Smooth muscle cell (in vitro differentiated cells): Measurements from ENCODE around the gene PLEKHA7. TPM values are rescaled to one million over a fixed set of nuclear protein-coding genes. Genes with fewer than 3 reads are reported as not detected.

ENCODE experiments used
- DNase-seq: peaks from one replicate; lab custom pipeline; 2025; ENCODE audit not compliant: unreplicated experiment; lab: John Stamatoyannopoulos, UW
- H2AFZ ChIP-seq: fragments of 200-600 bp; sonication (generic); 2 replicates; pipeline ENCODE4 v1.6.0; 2016; ENCODE audit warnings: antibody characterized with exemption, low read depth, mild to moderate bottlenecking
- H3F3A ChIP-seq: fragments of 200-600 bp; sonication (generic); 2 replicates; pipeline ENCODE4 v1.6.0; 2017; ENCODE audit warnings: antibody characterized with exemption, low read depth
- H3K27ac ChIP-seq: fragments of 200-600 bp; sonication (generic); 2 replicates; pipeline ENCODE4 v1.5.1; 2016; ENCODE audit warnings: low read depth, mild to moderate bottlenecking
- H3K27me3 ChIP-seq: fragments of 200-600 bp; sonication (generic); 2 replicates; pipeline ENCODE4 v1.6.1; 2016; ENCODE audit warnings: low read depth, mild to moderate bottlenecking
- H3K36me3 ChIP-seq: fragments of 200-600 bp; sonication (generic); 2 replicates; pipeline ENCODE4 v1.5.1; 2016; ENCODE audit warnings: low read depth
- H3K4me1 ChIP-seq: fragments of 200-600 bp; sonication (generic); 2 replicates; pipeline ENCODE4 v1.5.1; 2016; ENCODE audit warnings: low read depth
- H3K4me2 ChIP-seq: fragments of 200-600 bp; sonication (generic); 2 replicates; pipeline ENCODE4 v1.6.0; 2016; ENCODE audit warnings: mild to moderate bottlenecking
- H3K4me3 ChIP-seq: fragments of 200-600 bp; sonication (generic); 2 replicates; pipeline ENCODE4 v1.5.1; 2016; ENCODE audit warnings: mild to moderate bottlenecking
- H3K79me2 ChIP-seq: fragments of 200-600 bp; sonication (generic); 2 replicates; pipeline ENCODE4 v1.6.0; 2016; ENCODE audit warnings: low read depth, mild to moderate bottlenecking
- H3K9ac ChIP-seq: fragments of 200-600 bp; sonication (generic); 2 replicates; pipeline ENCODE4 v1.6.0; 2016; ENCODE audit warnings: low read depth
- H3K9me3 ChIP-seq: fragments of 200-600 bp; sonication (generic); replicated peaks from 2 replicates; pipeline ENCODE4 v1.5.1; 2016; ENCODE audit warnings: low read depth
- H4K20me1 ChIP-seq: fragments of 200-600 bp; sonication (generic); 2 replicates; pipeline ENCODE4 v1.6.0; 2016; ENCODE audit warnings: low read depth
- WGBS: methylation state at CpG from one replicate; pipeline ENCODE4 v1.1.7; 2016; ENCODE audit warnings: low lambda C conversion rate; 5-methylcytosine and 5-hydroxymethylcytosine counted together
- polyA plus RNA-seq: library from polyadenylated mRNA; unstranded; fragments of >200 nt; fragmentation: Nextera tagmentation; extraction: Ambion mirVana; gene quantifications from 2 replicates; pipeline ENCODE4 v1.2.1, GENCODE V29; 2016
- total RNA-seq: library from RNA; depleted of rRNA; stranded (reverse); fragments of >200 nt; gene quantifications from 2 replicates; pipeline ENCODE4 v1.2.3, GENCODE V29; 2014
- TF ChIP-seq, protein P1 (sequence below): fragments of 200-600 bp; sonication (generic); IDR thresholded peaks from 2 replicates; pipeline ENCODE4 v1.5.1; 2017; ENCODE audit warnings: borderline replicate concordance, mild to moderate bottlenecking, antibody characterized with exemption; ENCODE audit not compliant: insufficient read depth, poor library complexity, severe bottlenecking

Gene PLEKHA7
- total and polyA plus RNA-seq, 2 experiments from 2014 or later, result 0.19 to 22.2 TPM

- DNase-seq, result no peak
- H3K4me1 ChIP-seq, result no peaks in the 10 kb centered on the region
- H2AFZ ChIP-seq, result no peak overlapping the region
These were observed 170.9 kb downstream of the PLEKHA7 start for GRCh38 chr11:16843294-16843693.

GRCh38 chr11:16841984-16842383, 172.2 kb downstream of the PLEKHA7 start:
- H3K9me3 ChIP-seq, result no peaks in the 10 kb centered on the region
- H3K4me3 ChIP-seq, result no peak overlapping the region
- H3K4me2 ChIP-seq, result no peak overlapping the region
- H3K4me1 ChIP-seq, result no peaks in the 10 kb centered on the region
- H3K27ac ChIP-seq, result no peak overlapping the region
- H3K27me3 ChIP-seq, result no peaks in the 10 kb centered on the region
- H3K79me2 ChIP-seq, result no peaks in the 10 kb centered on the region
- DNase-seq, result no peak
- H2AFZ ChIP-seq, result no peak overlapping the region
- H3F3A ChIP-seq, result no peaks in the 10 kb centered on the region
- H3K9ac ChIP-seq, result no peak overlapping the region
- no peaks in the 10 kb centered on the region for H4K20me1 ChIP-seq
- no peaks in the 10 kb centered on the region for H3K36me3 ChIP-seq
- 98% methylated on average over 4 of the region's 4 CpGs for WGBS
- TF ChIP-seq, protein P1, sequence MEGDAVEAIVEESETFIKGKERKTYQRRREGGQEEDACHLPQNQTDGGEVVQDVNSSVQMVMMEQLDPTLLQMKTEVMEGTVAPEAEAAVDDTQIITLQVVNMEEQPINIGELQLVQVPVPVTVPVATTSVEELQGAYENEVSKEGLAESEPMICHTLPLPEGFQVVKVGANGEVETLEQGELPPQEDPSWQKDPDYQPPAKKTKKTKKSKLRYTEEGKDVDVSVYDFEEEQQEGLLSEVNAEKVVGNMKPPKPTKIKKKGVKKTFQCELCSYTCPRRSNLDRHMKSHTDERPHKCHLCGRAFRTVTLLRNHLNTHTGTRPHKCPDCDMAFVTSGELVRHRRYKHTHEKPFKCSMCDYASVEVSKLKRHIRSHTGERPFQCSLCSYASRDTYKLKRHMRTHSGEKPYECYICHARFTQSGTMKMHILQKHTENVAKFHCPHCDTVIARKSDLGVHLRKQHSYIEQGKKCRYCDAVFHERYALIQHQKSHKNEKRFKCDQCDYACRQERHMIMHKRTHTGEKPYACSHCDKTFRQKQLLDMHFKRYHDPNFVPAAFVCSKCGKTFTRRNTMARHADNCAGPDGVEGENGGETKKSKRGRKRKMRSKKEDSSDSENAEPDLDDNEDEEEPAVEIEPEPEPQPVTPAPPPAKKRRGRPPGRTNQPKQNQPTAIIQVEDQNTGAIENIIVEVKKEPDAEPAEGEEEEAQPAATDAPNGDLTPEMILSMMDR, result no peak

More at GRCh38 chr11:16843294-16843693, 170.9 kb downstream of the PLEKHA7 start:
- no peaks in the 10 kb centered on the region for H3K27me3 ChIP-seq
- no peaks in the 10 kb centered on the region for H3K79me2 ChIP-seq
- H3K27ac ChIP-seq, result no peak overlapping the region
- no peaks in the 10 kb centered on the region for H3K9me3 ChIP-seq
- no peaks in the 10 kb centered on the region for H4K20me1 ChIP-seq
- TF ChIP-seq, protein P1, result no peak
- H3K36me3 ChIP-seq, result no peaks in the 10 kb centered on the region
- no peak overlapping the region for H3K4me3 ChIP-seq
- H3F3A ChIP-seq, result no peaks in the 10 kb centered on the region
- H3K9ac ChIP-seq, result no peak overlapping the region
- H3K4me2 ChIP-seq, result no peak overlapping the region

- Histone ChIP-seq H3K4me3 (no peak overlapping the region), H3K9ac (no peak overlapping the region), H3F3A (no peaks in the 10 kb centered on the region), H3K27ac (no peak overlapping the region), H4K20me1 (no peaks in the 10 kb centered on the region), H3K9me3 (no peaks in the 10 kb centered on the region), H3K79me2 (no peaks in the 10 kb centered on the region), H3K4me1 (no peaks in the 10 kb centered on the region), H3K36me3 (no peaks in the 10 kb centered on the region), H3K4me2 (no peak overlapping the region), H2AFZ (no peak overlapping the region), H3K27me3 (no peaks in the 10 kb centered on the region)
- TF ChIP-seq, protein P1, result no peak
- no peak for DNase-seq
- 98% methylated on average over 9 of the region's 9 CpGs for WGBS
These were observed 172.7 kb downstream of the PLEKHA7 start for GRCh38 chr11:16841481-16841880.

DNA sequence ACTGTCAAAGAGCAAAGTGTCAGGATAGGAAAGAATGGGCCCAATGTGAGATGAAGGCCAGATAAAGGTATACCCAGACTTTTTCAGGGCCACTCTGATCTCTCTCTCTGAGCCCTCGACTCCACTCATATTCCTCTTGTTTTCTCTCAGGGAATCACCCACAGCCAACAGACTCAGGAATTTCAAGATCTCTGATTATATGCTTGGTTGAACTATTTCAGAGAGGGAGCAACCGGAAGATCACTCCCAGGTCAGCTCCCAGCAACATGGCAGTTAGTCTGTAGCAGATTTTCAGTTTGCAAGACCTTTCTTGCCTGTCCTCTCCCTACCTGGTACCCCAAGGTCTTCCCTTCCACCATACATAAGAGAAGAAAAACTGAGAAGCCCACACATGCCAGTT, 173.3 kb downstream of the PLEKHA7 start:
- H3K36me3 ChIP-seq, result no peaks in the 10 kb centered on the region
- no peaks in the 10 kb centered on the region for H3K4me1 ChIP-seq
- TF ChIP-seq, protein P1, result no peak
- no peaks in the 10 kb centered on the region for H3F3A ChIP-seq
- H3K27ac ChIP-seq, result no peak overlapping the region
- H3K4me2 ChIP-seq, result no peak overlapping the region
- no peaks in the 10 kb centered on the region for H3K9me3 ChIP-seq
- H2AFZ ChIP-seq, result no peak overlapping the region
- no peak for DNase-seq
- H4K20me1 ChIP-seq, result no peaks in the 10 kb centered on the region
- no peak overlapping the region for H3K4me3 ChIP-seq
- H3K79me2 ChIP-seq, result no peaks in the 10 kb centered on the region
- H3K9ac ChIP-seq, result no peak overlapping the region
- WGBS, result 97% methylated on average over 2 of the region's 2 CpGs
- no peaks in the 10 kb centered on the region for H3K27me3 ChIP-seq
